GM10266 (cell line): ENCODE data around the gene PAX7.

Experiments used
- DNase-seq: peaks from one replicate; pipeline ENCODE4 v3.0.0; 2012; ENCODE audit errors: extremely low spot score
- CTCF ChIP-seq: IDR thresholded peaks from 2 replicates; pipeline ENCODE4 v1.5.1; 2012; ENCODE audit warnings: mild to moderate bottlenecking, low read depth; ENCODE audit not compliant: control insufficient read depth, insufficient read depth; ENCODE audit errors: missing control alignments

Gene PAX7

GRCh38 chr1:18607289-18607760, 23.3 kb upstream of the PAX7 start:
- DNase-seq = no peak
- TF ChIP-seq CTCF = no peak

GRCh38 chr1:18608534-18608933, 22.1 kb upstream of the PAX7 start:
- TF ChIP-seq CTCF = no peak
- no peak for DNase-seq

- TF ChIP-seq CTCF = no peak
- no peak for DNase-seq
These were observed 19.3 kb upstream of the PAX7 start for GRCh38 chr1:18611311-18611710.

- DNase-seq = no peak
- no peak for TF ChIP-seq CTCF
These were observed 18.6 kb upstream of the PAX7 start for GRCh38 chr1:18612073-18612472.

GRCh38 chr1:18614069-18614735, 16.4 kb upstream of the PAX7 start:
- no peak for TF ChIP-seq CTCF
- DNase-seq = no peak

GRCh38 chr1:18618546-18619466, 11.8 kb upstream of the PAX7 start:
- TF ChIP-seq CTCF = no peak
- no peak for DNase-seq

- TF ChIP-seq CTCF = no peak
These were observed 11.2 kb upstream of the PAX7 start for GRCh38 chr1:18619467-18619835.

More at GRCh38 chr1:18619467-18619835, 11.2 kb upstream of the PAX7 start:
- DNase-seq = no peak
